Stimulated activated naive CD8-positive, alpha-beta T cell treated with anti-CD3 and anti-CD28 coated beads, Interleukin-15, Interleukin-2, amounts not matched to agents 100 ng/mL and 50 ng/mL, for 24 hours (primary cell): Measurements from ENCODE around the gene POLR3F.
"Not testable (repeated sequence)": the region's sequence is repeated elsewhere in the genome, so short reads cannot be mapped to it uniquely, and the experiment has no call there.

Experiments used
- H3K27ac Mint-ChIP-seq: one replicate; pipeline ENCODE4 v1.8.0; 2021; ENCODE audit warnings: mild to moderate bottlenecking, mixed read lengths
- H3K27me3 Mint-ChIP-seq: one replicate; pipeline ENCODE4 v1.8.0; 2021; ENCODE audit warnings: mixed read lengths
- H3K36me3 Mint-ChIP-seq: one replicate; pipeline ENCODE4 v1.8.0; 2021; ENCODE audit warnings: low read depth, mixed read lengths
- H3K4me1 Mint-ChIP-seq: one replicate; pipeline ENCODE4 v1.8.0; 2021; ENCODE audit warnings: low read depth, mixed read lengths
- H3K4me3 Mint-ChIP-seq: one replicate; pipeline ENCODE4 v1.8.0; 2021; ENCODE audit warnings: mild to moderate bottlenecking, mixed read lengths
- H3K9me3 Mint-ChIP-seq: one replicate; pipeline ENCODE4 v1.8.0; 2021; ENCODE audit warnings: mixed read lengths

Gene POLR3F

DNA sequence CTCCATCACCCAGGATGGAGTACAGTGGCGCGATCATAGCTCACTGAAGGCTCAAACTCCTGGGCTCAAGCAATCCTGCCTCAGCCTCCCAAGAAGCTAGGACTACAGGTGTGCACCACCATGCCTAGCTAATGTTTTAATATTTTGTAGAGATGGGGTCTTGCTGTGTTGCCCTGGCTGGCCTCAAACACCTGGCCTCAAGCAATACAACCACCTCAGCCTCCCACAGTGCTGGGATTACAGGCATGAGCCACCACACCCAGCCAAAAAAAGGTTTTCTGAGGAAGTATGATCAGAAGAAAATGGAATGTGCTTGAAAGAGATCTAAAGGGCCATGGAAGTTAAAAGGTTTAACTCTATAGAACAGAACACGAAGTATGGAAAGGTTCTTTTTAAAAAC, 21.1 kb downstream of the POLR3F start:
- no peak overlapping the region for H3K4me3 Mint-ChIP-seq
- no peaks in the 10 kb centered on the region for H3K4me1 Mint-ChIP-seq
- no peaks in the 10 kb centered on the region for H3K9me3 Mint-ChIP-seq
- H3K27ac Mint-ChIP-seq = no peak overlapping the region
- peaks cover 59% of the 10 kb centered on the region for H3K36me3 Mint-ChIP-seq
- H3K27me3 Mint-ChIP-seq = no peaks in the 10 kb centered on the region

DNA sequence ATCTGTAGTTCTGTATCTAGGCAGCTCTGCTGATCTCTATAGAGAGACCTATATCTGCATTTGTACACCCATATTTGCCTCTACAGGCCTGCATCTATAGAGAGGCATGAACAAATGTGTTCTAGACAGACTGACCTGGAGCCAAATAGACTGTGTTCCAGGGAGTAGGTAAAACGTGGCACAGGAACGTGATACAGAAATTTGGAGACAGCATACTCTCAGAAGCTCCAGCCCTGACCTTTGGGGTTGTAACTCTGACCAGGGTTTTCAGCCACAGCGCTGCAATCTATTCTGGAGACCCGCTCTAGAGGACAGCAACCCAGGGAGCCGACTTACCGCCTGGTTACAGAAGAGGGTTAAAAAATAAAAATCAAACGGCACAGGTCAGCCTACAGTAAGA, 28.9 kb downstream of the POLR3F start:
- peak overlapping the region; percentile 49 for H3K27ac Mint-ChIP-seq
- H3K27me3 Mint-ChIP-seq = no peaks in the 10 kb centered on the region
- peaks cover 16% of the 10 kb centered on the region for H3K4me1 Mint-ChIP-seq

DNA sequence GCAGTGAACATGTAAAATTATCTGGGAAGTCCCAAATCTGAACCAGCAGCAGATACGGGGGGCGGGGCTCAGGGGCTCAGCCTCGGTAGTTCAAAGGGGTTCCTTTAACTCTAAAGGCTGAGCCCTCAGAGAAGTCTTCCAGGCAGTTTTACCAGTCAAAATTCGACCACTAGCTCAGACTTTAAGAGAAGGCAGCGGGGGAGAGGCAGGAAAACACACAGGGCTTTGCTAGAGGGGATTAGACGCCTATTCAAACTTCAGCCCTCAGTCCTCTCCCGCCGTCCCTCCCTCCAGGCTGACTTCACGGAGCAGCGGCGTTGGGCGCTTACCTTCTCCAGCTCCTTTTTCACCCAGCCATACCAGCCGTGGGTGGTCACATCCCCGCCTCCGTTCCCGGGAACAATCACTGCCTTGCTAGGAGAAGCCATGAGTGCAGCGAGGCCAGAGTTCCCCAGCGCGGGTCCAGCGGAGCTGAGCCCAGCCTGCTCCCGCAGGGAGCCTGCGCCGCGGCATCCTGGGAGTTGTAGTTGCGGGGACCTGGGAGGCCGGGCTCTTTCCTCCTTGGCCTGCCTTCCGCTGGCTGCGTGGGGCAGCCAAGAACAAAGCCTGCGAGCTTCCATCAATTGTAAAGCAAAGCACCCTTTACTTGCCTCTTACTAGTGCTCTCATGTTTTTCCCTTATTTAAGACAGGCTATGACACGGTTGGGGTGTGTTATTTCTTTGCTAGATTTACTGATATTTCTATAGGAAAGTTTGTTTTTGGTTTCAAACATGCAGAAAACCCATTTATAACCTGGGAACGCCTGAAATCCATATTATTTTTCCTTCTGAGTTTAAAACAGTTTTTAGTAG, 29.8 kb downstream of the POLR3F start, which contains the start of gene RBBP9:
TSS of gene RBBP9 (minus strand) at position 486 of the 853 bp plus-strand sequence. CDS start at position 428, 58 bp downstream.
- Mint-ChIP-seq H3K9me3 (no peaks in the 10 kb centered on the region), H3K27me3 (peaks cover 3% of the 10 kb centered on the region), H3K36me3 (peaks cover 6% of the 10 kb centered on the region), H3K27ac (peak within 1 kb of the TSS; percentile 88), H3K4me3 (peak within 1 kb of the TSS; percentile 98), H3K4me1 (peaks cover 16% of the 10 kb centered on the region)

More for the DNA sequence above, 28.9 kb downstream of the POLR3F start:
- no peaks in the 10 kb centered on the region for H3K9me3 Mint-ChIP-seq
- peak overlapping the region; percentile 98 for H3K4me3 Mint-ChIP-seq
- peaks cover 11% of the 10 kb centered on the region for H3K36me3 Mint-ChIP-seq

DNA sequence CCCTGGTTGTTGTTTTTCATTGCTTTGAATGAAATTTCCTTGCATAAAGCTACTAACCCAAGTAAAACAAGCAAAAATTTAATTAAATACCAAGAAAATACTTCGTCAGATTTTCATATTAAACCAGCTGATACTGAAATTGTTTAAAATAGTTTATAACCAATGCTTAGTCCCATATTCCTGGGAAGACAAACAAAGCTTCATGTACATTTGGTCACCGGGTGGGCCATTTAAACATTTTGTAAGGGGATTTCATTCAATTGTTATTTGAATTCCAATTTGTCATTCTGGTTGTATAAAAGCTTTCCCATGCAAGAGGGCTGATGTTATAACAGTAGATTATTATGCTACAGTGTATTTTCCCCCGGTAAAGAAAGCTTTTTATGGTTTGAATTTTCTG, 30.4 kb downstream of the POLR3F start:
- H3K36me3 Mint-ChIP-seq = peaks cover 6% of the 10 kb centered on the region
- H3K4me3 Mint-ChIP-seq = peak overlapping the region; percentile 98
- H3K9me3 Mint-ChIP-seq = no peaks in the 10 kb centered on the region
- peaks cover 9% of the 10 kb centered on the region for H3K27me3 Mint-ChIP-seq
- H3K27ac Mint-ChIP-seq = peak overlapping the region; percentile 26
- peaks cover 16% of the 10 kb centered on the region for H3K4me1 Mint-ChIP-seq

DNA sequence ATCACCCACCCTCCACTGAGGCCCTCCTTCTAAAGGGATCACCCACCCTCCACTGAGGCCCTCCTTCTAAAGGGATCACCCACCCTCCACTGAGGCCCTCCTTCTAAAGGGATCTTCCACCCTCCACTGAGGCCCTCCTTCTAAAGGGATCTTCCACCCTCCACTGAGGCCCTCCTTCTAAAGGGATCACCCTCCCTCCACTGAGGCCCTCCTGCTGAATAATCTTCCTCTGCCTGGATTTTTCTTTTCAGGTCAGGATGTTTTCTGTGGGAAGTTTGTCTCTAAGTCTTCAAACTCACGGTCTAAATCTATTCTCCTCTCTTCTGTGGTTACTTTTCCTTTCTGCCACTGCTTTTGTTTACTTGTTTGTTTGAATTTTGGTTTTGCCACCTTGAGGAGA, 34.5 kb downstream of the POLR3F start:
- H3K4me3 Mint-ChIP-seq, H3K27ac Mint-ChIP-seq, H3K9me3 Mint-ChIP-seq, H3K4me1 Mint-ChIP-seq, H3K36me3 Mint-ChIP-seq, H3K27me3 Mint-ChIP-seq: not testable (repeated sequence)

DNA sequence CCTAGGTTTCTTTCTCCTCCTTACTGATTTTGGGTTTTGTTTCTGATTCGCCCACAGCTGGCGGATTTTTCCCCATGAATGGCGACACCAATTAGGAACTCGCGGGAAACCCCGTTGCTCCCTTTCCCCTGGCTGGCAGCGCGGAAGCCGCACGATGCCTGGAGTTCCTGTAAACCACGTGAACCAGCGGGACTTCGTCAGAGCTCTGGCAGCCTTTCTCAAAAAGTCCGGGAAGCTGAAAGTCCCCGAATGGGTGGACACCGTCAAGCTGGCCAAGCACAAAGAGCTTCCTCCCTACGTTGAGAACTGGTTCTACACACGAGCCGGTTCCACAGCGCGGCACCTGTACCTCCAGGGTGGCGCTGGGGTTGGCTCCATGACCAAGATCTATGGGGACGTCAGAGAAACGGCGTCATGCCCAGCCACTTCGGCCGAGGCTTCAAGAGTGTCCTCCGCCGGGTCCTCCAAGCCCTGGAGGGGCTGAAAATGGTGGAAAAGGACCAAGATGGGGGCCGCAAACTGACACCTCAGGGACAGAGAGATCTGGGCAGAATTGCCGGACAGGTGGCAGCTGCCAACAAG, 37.4 kb downstream of the POLR3F start:
- Mint-ChIP-seq H3K27me3 (peaks cover 9% of the 10 kb centered on the region), H3K4me3 (no peak overlapping the region), H3K4me1 (peaks cover 28% of the 10 kb centered on the region), H3K36me3 (peaks cover 7% of the 10 kb centered on the region), H3K27ac (no peak overlapping the region), H3K9me3 (no peaks in the 10 kb centered on the region)

DNA sequence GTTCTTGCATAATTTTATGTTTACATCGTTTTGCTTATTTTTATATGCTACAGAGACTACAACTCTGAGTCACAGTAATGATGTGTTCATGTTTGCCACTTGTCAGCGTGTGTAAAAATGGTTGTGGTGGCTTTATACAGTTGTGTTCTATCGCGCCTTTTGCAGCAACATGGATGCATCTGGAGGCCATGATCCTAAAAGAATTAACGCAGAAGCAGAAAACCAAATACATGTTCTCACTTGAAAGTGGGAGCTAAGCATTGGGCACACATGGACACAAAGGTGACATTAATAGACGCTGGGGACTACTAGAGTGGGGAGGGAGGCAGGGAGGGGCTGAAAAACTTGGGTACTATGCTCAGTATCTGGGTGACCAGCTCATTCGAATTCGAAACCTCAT, 39.6 kb downstream of the POLR3F start:
- H3K27me3 Mint-ChIP-seq = peaks cover 8% of the 10 kb centered on the region
- peaks cover 48% of the 10 kb centered on the region for H3K4me1 Mint-ChIP-seq
- peaks cover 29% of the 10 kb centered on the region for H3K36me3 Mint-ChIP-seq
- H3K4me3 Mint-ChIP-seq = peak overlapping the region; percentile 100
- H3K27ac Mint-ChIP-seq = peak overlapping the region; percentile 99
- no peaks in the 10 kb centered on the region for H3K9me3 Mint-ChIP-seq

DNA sequence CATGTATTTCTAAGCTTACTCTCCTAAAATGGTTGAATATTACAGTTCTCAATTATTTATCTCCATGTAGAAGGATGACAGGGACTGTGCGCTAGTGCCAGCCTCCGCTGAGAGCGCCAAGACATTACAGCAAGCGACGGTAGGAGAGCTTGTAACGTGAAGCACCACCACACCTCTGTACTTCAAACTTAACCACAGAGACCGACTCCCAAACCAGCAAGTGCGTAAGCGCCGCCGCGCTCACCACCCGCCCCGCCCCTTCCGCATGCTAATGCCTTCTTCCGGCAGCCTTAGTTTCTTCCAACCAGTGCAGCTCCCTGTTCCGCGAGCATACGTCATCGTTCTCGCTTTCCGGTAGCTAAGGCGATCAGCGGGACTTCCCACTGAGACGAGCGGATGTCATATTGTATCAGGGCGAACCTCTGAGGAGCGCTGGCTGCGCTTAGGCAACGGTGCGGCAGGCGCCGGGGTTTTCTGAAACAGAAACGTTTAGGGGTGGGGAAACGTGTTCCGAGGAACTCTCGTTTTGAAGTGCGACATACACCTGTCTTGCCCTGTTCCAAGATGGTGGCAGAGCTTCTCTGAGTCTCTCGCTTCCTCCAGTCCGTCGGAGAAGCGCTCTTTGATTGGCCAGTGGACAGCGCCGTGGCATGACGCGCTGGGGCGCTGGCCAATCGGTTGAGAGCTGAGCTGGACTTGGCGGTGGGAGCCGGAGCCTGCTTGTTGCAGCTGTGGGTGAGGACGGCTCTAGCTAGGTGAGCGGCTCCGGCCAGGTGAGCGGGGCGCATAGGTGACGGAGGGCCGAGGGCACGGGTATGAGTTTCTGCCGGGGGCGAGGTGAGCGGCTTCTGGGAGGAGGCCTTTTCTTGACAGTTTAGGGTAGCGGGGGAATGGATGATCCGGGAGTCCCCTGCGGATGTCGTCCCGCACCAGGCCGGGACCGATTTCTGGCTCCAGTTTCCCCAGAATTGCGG, 40.3 kb downstream of the POLR3F start, which contains the start of gene SEC23B:
TSS of gene SEC23B (plus strand) at position 723 of the 974 bp plus-strand sequence. CDS start 2,896 bp downstream, outside the sequence.
- Mint-ChIP-seq H3K9me3 (no peaks in the 10 kb centered on the region), H3K36me3 (peaks cover 31% of the 10 kb centered on the region), H3K4me3 (peak within 1 kb of the TSS; percentile 100), H3K27me3 (peaks cover under 1% of the 10 kb centered on the region), H3K4me1 (peaks cover 48% of the 10 kb centered on the region), H3K27ac (peak within 1 kb of the TSS; percentile 99)

DNA sequence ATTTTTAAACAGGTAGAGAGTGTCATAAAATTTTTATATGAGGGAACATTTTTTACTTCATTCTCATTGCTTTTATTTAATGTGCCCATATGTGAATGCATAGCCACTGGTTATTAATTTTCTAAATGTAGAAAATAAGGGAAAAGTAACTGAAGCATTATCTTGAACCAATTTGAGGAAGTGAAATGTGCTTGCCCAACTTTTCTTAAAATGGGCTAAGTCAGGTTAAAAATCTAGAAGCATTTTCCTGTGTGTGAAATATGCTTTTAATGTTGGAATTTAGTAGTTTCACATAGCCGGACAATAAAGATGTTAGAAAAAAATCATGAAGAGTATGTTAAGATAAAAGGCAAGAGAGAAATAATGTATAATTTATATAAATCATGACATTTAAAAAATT, 44.4 kb downstream of the POLR3F start:
- no peak overlapping the region for H3K4me3 Mint-ChIP-seq
- no peaks in the 10 kb centered on the region for H3K9me3 Mint-ChIP-seq
- peaks cover 49% of the 10 kb centered on the region for H3K36me3 Mint-ChIP-seq
- no peaks in the 10 kb centered on the region for H3K27me3 Mint-ChIP-seq
- H3K4me1 Mint-ChIP-seq = peaks cover 57% of the 10 kb centered on the region
- no peak overlapping the region for H3K27ac Mint-ChIP-seq

DNA sequence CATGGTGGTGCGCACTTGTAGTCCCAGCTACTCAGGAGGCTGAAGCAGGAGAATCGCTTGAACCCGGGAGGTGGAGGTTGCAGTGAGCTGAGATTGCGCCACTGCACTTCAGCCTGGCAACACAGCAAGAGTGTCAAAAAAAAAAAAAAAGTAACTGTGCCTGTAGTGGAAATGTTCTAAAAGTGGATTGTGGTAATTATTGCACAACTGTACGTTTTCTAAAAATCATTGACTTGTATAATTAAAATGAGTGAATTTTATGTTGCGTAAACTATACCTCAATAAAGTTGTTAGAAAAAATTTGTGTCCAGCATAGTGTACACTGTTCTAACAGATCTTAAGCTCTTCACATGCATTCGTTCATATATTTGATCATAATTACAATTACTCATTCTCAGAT, 46.0 kb downstream of the POLR3F start:
- no peaks in the 10 kb centered on the region for H3K27me3 Mint-ChIP-seq
- peaks cover 49% of the 10 kb centered on the region for H3K36me3 Mint-ChIP-seq
- no peak overlapping the region for H3K4me3 Mint-ChIP-seq
- H3K4me1 Mint-ChIP-seq = peaks cover 46% of the 10 kb centered on the region
- no peak overlapping the region for H3K27ac Mint-ChIP-seq
- no peaks in the 10 kb centered on the region for H3K9me3 Mint-ChIP-seq

DNA sequence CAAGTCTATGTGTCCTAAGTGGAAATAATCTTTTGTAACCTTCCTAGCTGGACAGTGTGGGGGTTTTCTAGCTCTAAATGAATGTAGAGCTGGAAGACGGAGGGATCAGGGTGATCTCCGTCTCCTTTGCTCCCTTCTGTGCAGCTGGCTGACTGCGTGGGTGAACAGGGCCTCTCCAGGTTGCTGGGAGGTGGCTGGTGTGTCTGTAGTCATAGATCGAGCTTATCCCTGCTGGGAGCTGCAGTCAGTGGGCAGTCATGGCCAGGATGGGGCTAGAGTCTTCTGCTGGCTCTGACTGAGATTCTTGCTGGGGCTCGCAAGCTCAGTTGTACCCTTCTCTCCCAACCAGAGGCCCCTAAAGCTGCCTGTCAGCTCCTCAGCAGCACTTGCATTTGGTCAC, 46.9 kb downstream of the POLR3F start:
- no peaks in the 10 kb centered on the region for H3K9me3 Mint-ChIP-seq
- no peak overlapping the region for H3K4me3 Mint-ChIP-seq
- H3K4me1 Mint-ChIP-seq = peaks cover 37% of the 10 kb centered on the region
- H3K27me3 Mint-ChIP-seq = no peaks in the 10 kb centered on the region
- H3K27ac Mint-ChIP-seq = no peak overlapping the region
- H3K36me3 Mint-ChIP-seq = peaks cover 44% of the 10 kb centered on the region

DNA sequence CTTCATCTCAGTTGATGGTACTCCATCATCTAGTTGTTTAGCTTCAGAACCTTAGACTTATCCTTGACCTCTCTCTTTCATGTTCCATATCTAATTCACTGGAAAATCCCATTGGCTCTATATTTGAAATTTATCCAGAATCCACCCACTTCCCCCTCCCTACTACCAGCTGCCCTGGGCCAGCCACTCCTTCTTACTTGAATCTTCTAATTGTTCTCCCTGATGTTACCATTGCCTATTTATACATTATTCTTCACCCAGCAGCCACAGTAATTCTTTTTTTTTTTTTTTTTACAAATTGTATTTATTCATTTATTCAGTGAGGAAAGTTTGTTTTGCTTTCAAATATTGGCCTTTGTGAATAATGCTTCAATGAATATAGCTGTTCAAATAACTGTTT, 48.8 kb downstream of the POLR3F start:
- Mint-ChIP-seq H3K9me3 (no peaks in the 10 kb centered on the region), H3K4me1 (peaks cover 21% of the 10 kb centered on the region), H3K27ac (no peak overlapping the region)

DNA sequence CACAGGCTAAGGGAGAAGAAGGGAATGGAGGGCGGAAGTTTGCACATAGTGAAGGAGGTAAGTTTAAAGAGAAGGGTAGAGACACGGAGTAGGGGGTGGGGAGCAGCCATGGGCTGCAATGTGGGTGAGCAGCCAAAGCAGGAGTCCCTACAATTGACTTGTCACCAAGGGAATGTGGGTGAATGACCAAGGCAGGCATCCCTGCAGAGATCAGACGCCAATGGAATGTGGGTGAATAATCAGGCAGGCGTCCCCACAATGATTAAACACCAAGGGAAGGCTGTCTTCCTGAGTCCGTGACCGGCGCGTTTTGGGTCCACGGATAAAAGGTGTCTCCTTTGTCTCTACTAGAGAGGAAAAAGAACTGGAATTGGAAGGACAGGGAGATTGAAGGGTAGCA, 54.9 kb downstream of the POLR3F start:
- not testable (repeated sequence) for H3K27ac Mint-ChIP-seq, H3K4me1 Mint-ChIP-seq, H3K9me3 Mint-ChIP-seq, H3K4me3 Mint-ChIP-seq, H3K27me3 Mint-ChIP-seq
- peaks cover 30% of the 10 kb centered on the region for H3K36me3 Mint-ChIP-seq

More for the DNA sequence above, 48.8 kb downstream of the POLR3F start:
- Mint-ChIP-seq H3K36me3 (peaks cover 27% of the 10 kb centered on the region), H3K4me3 (no peak overlapping the region), H3K27me3 (no peaks in the 10 kb centered on the region)

DNA sequence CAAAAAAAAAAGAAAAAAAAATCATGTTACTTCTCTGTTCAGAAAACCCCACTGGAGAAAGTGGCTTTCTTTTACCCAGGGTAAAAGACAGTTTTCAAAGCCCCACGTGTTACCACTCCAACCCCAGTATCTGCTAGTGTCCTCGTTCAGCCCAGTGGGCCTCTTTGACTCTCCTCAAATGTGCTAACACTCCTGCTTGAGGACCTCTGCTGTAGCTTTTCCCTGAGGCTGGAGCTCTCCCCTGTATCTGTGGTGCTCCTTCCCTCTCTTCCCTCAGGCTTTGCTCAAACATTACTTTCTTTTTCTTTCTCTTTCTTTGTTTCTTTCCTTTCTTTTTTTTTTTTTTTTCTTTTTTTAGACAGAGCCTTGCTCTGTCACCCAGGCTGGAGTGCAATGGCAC, 55.9 kb downstream of the POLR3F start:
- Mint-ChIP-seq H3K36me3 (peaks cover 37% of the 10 kb centered on the region), H3K4me3 (no peak overlapping the region), H3K27ac (no peak overlapping the region), H3K9me3 (no peaks in the 10 kb centered on the region), H3K4me1 (no peaks in the 10 kb centered on the region), H3K27me3 (no peaks in the 10 kb centered on the region)
